Panc1 (cell line): ENCODE data around the gene C20orf204. TPM values are rescaled to one million over a fixed set of nuclear protein-coding genes. Genes with fewer than 3 reads are reported as not detected.
"Not testable (repeated sequence)": the region's sequence is repeated elsewhere in the genome, so short reads cannot be mapped to it uniquely, and the experiment has no call there.

Experiments
- ATAC-seq: fragments of 200-7000 bp; cut with Tn5 transposase; 2 replicates; pipeline ENCODE4 v1.9.1; 2020; ENCODE audit warnings: mild to moderate bottlenecking, moderate library complexity
- BruUV-seq: library from RNA; stranded (reverse); fragments of 400-500 nt; replicated peaks from 2 replicates; lab custom pipeline; 2021; lab: Mats Ljungman, UMichigan
- CTCF ChIA-PET: fragments of 300-600 bp; sonication (Branson Sonifier 250); formaldehyde crosslinking; loops from one replicate; lab custom pipeline; 2022; ENCODE audit warnings: antibody characterized with exemption; lab: Charles Lee
- POLR2A ChIA-PET: fragments of 300-600 bp; sonication (Branson Sonifier 250); formaldehyde crosslinking; loops from one replicate; lab custom pipeline; 2022; ENCODE audit warnings: antibody characterized with exemption; lab: Charles Lee
- DNase-seq: peaks from one replicate; pipeline ENCODE4 v3.0.0-alpha.2; 2010; ENCODE audit warnings: low read depth, low spot score
- H3K27ac ChIP-seq: 2 replicates; pipeline ENCODE4 v1.5.1; 2011; ENCODE audit warnings: mild to moderate bottlenecking, low read length, inconsistent platforms
- H3K27me3 ChIP-seq: fragments of 200-500 bp; sonication (Bioruptor generic); 2 replicates; pipeline ENCODE4 v1.6.0; 2014; ENCODE audit warnings: low read length, inconsistent platforms; ENCODE audit not compliant: control insufficient read depth, insufficient read depth
- H3K36me3 ChIP-seq: fragments of 200-500 bp; sonication (Bioruptor generic); 2 replicates; pipeline ENCODE4 v1.5.1; 2014; ENCODE audit warnings: inconsistent platforms, mild to moderate bottlenecking, low read length, moderate library complexity; ENCODE audit not compliant: control insufficient read depth, insufficient read depth
- H3K4me1 ChIP-seq: 2 replicates; pipeline ENCODE4 v1.5.1; 2011; ENCODE audit warnings: inconsistent platforms, mild to moderate bottlenecking, low read length, moderate library complexity; ENCODE audit not compliant: control insufficient read depth, insufficient read depth
- H3K4me3 ChIP-seq, 2 experiments: 2 replicates each; pipeline ENCODE4 v1.5.1; 2011 to 2012; ENCODE audit warnings: low read depth in 2 of 2, low read length in 2 of 2, mild to moderate bottlenecking in 2 of 2, inconsistent platforms in 1 of 2, moderate library complexity in 1 of 2
- H3K9me3 ChIP-seq: fragments of 200-500 bp; sonication (Bioruptor generic); 2 replicates; pipeline ENCODE4 v1.5.1; 2014; ENCODE audit warnings: low read depth, mild to moderate bottlenecking, inconsistent platforms, low read length, moderate library complexity; ENCODE audit not compliant: control insufficient read depth, insufficient read depth
- CTCF ChIP-seq: fragments of 450-650 bp; IDR thresholded peaks from 2 replicates; pipeline ENCODE4 v1.5.1; 2017; ENCODE audit warnings: mild to moderate bottlenecking
- POLR2AphosphoS5 ChIP-seq: IDR thresholded peaks from 2 replicates; pipeline ENCODE4 v1.6.1; 2012; ENCODE audit warnings: mild to moderate bottlenecking, low read depth, low read length, moderate library complexity
- REST ChIP-seq, 2 experiments: IDR thresholded peaks; 2 replicates each; pipeline ENCODE4 v1.6.1; 2011 to 2012; ENCODE audit warnings: low read depth in 2 of 2, control low read depth in 1 of 2, low read length in 1 of 2, mild to moderate bottlenecking in 1 of 2, moderate library complexity in 1 of 2; ENCODE audit not compliant: insufficient read depth in 1 of 2
- SIN3A ChIP-seq: IDR thresholded peaks from 2 replicates; pipeline ENCODE4 v1.6.1; 2012; ENCODE audit warnings: low read depth, mild to moderate bottlenecking, low read length, moderate library complexity, borderline replicate concordance; ENCODE audit not compliant: insufficient read depth
- TCF7L2 ChIP-seq: IDR thresholded peaks from 2 replicates; pipeline ENCODE4 v1.6.1; 2011; ENCODE audit warnings: mild to moderate bottlenecking, low read depth, low read length, inconsistent platforms
- in situ Hi-C: cut with HindIII; loops from 2 replicates; pipeline ENCODE4 v1.10.0; 2016; ENCODE audit warnings: low sequenced_read_pairs, low pct_unique_long_range_greater_than_20kb
- intact Hi-C: fragments of 100-400 bp; cut with micrococcal nuclease; formaldehyde crosslinking; loops from one replicate; pipeline ENCODE4 v1.10.0; 2022; ENCODE audit not compliant: unreplicated experiment
- total RNA-seq: library from RNA; stranded (reverse); gene quantifications from one replicate; pipeline ENCODE4 v1.2.1, GENCODE V29; 2021; ENCODE audit not compliant: unreplicated experiment

C20orf204 gene
- total RNA-seq, 1 experiment from 2014 or later, result 1.9 TPM

- intact Hi-C loops (no loop called here), in situ Hi-C loops (no loop called here)
- no peak for ATAC-seq
Measured at GRCh38 chr20:64084685-64085152, 48.7 kb downstream of the C20orf204 start.

GRCh38 chr20:64086801-64087200, 50.8 kb downstream of the C20orf204 start:
- Histone ChIP-seq H3K27me3 (no peaks in the 10 kb centered on the region), H3K27ac (no peak overlapping the region), H3K9me3 (no peaks in the 10 kb centered on the region), H3K4me1 (peaks cover 5% of the 10 kb centered on the region), H3K4me3 (no peak overlapping the region), H3K36me3 (no peaks in the 10 kb centered on the region)
- ATAC-seq, result no peak
- intact Hi-C loops (no loop called here), in situ Hi-C loops (no loop called here)
- no peak for TF ChIP-seq REST (IDR thresholded peaks at IDR 0.05; ENCODE audit: insufficient read depth in 1 of 2, low read depth in 2 of 2, low read length in 1 of 2)
- TF ChIP-seq TCF7L2, result no peak
- TF ChIP-seq CTCF, result no peak
- no peak for TF ChIP-seq SIN3A
- TF ChIP-seq POLR2AphosphoS5, result no peak
- ChIA-PET POLR2A (no interaction called here), CTCF (interaction anchor here (1.1 kb wide), 1 partner anchor 16 kb away, joined by 3 read pairs; no protein-coding TSS in a partner anchor)
- DNase-seq, result no peak
- BruUV-seq, result no TSS peak

More at GRCh38 chr20:64084685-64085152, 48.7 kb downstream of the C20orf204 start:
- H3K27me3 ChIP-seq, result no peaks in the 10 kb centered on the region
- no peaks in the 10 kb centered on the region for H3K36me3 ChIP-seq
- DNase-seq, result no peak
- ChIA-PET POLR2A (no interaction called here), CTCF (interaction anchor here (0.7 to 1.9 kb wide), 2 partner anchors 22 to 35 kb away, joined by 3 to 6 read pairs; no protein-coding TSS in a partner anchor)
- no peak overlapping the region for H3K4me3 ChIP-seq
- H3K27ac ChIP-seq, result no peak overlapping the region
- no peak for TF ChIP-seq REST (IDR thresholded peaks at IDR 0.05; ENCODE audit: insufficient read depth in 1 of 2, low read depth in 2 of 2, low read length in 1 of 2)
- no peak for TF ChIP-seq POLR2AphosphoS5
- TF ChIP-seq CTCF, result no peak
- TF ChIP-seq SIN3A, result no peak
- TF ChIP-seq TCF7L2, result no peak
- no peaks in the 10 kb centered on the region for H3K9me3 ChIP-seq
- H3K4me1 ChIP-seq, result peaks cover 11% of the 10 kb centered on the region
- no TSS peak for BruUV-seq

GRCh38 chr20:64087226-64087825, 51.3 kb downstream of the C20orf204 start:
- CTCF ChIA-PET, result interaction anchor here (1.1 kb wide), 1 partner anchor 15 kb away, joined by 3 read pairs; no protein-coding TSS in a partner anchor
- H3K4me3 ChIP-seq, DNase-seq, H3K4me1 ChIP-seq, POLR2A ChIA-PET, ATAC-seq, H3K27ac ChIP-seq, intact Hi-C loops, H3K9me3 ChIP-seq, in situ Hi-C loops, H3K27me3 ChIP-seq, H3K36me3 ChIP-seq, BruUV-seq: not testable (repeated sequence)
